Right lobe of liver (tissue), 4 donors: ENCODE data around the gene SLC4A4.

ENCODE experiments used
- POLR2A ChIP-seq: fragments of 450-650 bp; IDR thresholded peaks from one replicate; pipeline ENCODE4 v1.6.1; 2017; ENCODE audit warnings: antibody characterized with exemption, mild to moderate bottlenecking
- TF ChIP-seq, protein P1 (sequence below), 4 donors: fragments of 200-600 bp in 3 of 4; fragments of 450-650 bp in 1 of 4; IDR thresholded peaks; one replicate each; pipeline versions ENCODE4 v1.5.1 to v1.8.0; 2016 to 2022; ENCODE audit warnings: antibody characterized with exemption in 4 of 4, mild to moderate bottlenecking in 2 of 4
- donor health status: DM: no; HTN: no; CAD: no.
- donor health status: DM: no; HTN: no; CAD: no.
- donor health status: DM: no; HTN: yes; CAD: no.

DNA sequence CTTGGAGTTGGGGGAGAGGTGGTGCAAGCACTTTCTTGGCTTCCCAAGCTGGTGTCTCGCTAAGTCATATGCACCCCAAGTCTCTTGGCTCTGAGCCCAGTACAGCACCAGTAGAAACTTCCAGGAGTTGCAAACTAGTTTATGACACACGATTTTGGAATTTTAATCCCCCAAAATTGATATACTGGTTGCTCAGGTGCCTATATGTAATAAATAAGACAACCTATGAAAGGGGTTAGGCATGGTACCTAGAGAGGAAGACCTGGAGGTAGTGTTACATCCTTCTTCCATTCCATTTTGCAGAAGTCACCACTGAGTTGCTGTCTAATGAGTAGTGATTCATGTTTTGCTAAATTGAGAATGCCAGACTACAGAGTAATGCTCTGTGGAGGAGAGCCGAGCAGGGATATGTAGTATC, 4.3 kb upstream of the SLC4A4 start:
- TF ChIP-seq, protein P1, sequence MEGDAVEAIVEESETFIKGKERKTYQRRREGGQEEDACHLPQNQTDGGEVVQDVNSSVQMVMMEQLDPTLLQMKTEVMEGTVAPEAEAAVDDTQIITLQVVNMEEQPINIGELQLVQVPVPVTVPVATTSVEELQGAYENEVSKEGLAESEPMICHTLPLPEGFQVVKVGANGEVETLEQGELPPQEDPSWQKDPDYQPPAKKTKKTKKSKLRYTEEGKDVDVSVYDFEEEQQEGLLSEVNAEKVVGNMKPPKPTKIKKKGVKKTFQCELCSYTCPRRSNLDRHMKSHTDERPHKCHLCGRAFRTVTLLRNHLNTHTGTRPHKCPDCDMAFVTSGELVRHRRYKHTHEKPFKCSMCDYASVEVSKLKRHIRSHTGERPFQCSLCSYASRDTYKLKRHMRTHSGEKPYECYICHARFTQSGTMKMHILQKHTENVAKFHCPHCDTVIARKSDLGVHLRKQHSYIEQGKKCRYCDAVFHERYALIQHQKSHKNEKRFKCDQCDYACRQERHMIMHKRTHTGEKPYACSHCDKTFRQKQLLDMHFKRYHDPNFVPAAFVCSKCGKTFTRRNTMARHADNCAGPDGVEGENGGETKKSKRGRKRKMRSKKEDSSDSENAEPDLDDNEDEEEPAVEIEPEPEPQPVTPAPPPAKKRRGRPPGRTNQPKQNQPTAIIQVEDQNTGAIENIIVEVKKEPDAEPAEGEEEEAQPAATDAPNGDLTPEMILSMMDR (IDR thresholded peaks at IDR 0.05) = no peak
- no peak for TF ChIP-seq POLR2A
